Measurements from ENCODE around the gene KIF5C. TPM values are rescaled to one million over a fixed set of nuclear protein-coding genes. Genes with fewer than 3 reads are reported as not detected.

KIF5C gene
- polyA plus RNA-seq, 2 donors: 0.16 to 0.18 TPM

GRCh38 chr2:148900350-148900837, 25.4 kb downstream of the KIF5C start:
- Histone ChIP-seq H3K4me1 (ENCODE audit: control insufficient read depth in 2 of 2, insufficient read depth in 2 of 2, low read length in 1 of 2) (no peaks in the 10 kb centered on the region), H3K27me3 (ENCODE audit: control insufficient read depth in 1 of 2, insufficient read depth in 2 of 2, low read length in 2 of 2) (no peaks in the 10 kb centered on the region), H3K27ac (ENCODE audit: low read depth in 2 of 2, low read length in 1 of 2) (no peak overlapping the region), H3K36me3 (ENCODE audit: control insufficient read depth in 2 of 2, insufficient read depth in 2 of 2, low read length in 1 of 2) (no peaks in the 10 kb centered on the region), H3K4me3 (ENCODE audit: low read depth in 1 of 2, low read length in 2 of 2) (no peak overlapping the region), H3K9me3 (ENCODE audit: control insufficient read depth in 2 of 2, insufficient read depth in 1 of 2, low read depth in 1 of 2, low read length in 1 of 2) (no peaks in the 10 kb centered on the region)
- WGBS, 2 donors: 72 to 75% methylated on average over 2 of the region's 2 CpGs

DNA sequence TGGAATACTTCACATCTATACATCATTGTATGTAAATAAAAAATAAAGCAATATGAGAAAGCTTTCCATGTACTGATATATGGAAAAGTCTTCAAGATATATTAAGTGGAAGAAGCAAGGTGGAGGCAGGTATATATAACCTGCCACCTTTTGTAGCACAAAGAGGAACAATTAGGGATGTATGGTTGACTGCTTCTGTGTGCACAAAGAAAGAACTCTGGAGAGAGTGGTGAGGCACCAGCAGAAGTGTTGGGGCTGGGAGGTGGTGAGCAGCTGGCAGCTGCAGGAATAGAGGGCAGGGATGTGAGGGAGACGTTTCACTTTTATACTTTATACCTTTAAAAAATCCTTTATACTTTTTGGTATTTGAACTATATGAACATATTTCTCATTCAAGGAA, 26.1 kb downstream of the KIF5C start:
- Histone ChIP-seq H3K9me3 (ENCODE audit: control insufficient read depth in 2 of 2, insufficient read depth in 1 of 2, low read depth in 1 of 2, low read length in 1 of 2) (no peaks in the 10 kb centered on the region), H3K4me3 (ENCODE audit: low read depth in 1 of 2, low read length in 2 of 2) (no peak overlapping the region), H3K4me1 (ENCODE audit: control insufficient read depth in 2 of 2, insufficient read depth in 2 of 2, low read length in 1 of 2) (no peaks in the 10 kb centered on the region), H3K36me3 (ENCODE audit: control insufficient read depth in 2 of 2, insufficient read depth in 2 of 2, low read length in 1 of 2) (no peaks in the 10 kb centered on the region), H3K27me3 (ENCODE audit: control insufficient read depth in 1 of 2, insufficient read depth in 2 of 2, low read length in 2 of 2) (no peaks in the 10 kb centered on the region), H3K27ac (ENCODE audit: low read depth in 2 of 2, low read length in 1 of 2) (no peak overlapping the region)
- WGBS, 2 donors: 37 to 45% methylated on average over 1 of the region's 1 CpG

DNA sequence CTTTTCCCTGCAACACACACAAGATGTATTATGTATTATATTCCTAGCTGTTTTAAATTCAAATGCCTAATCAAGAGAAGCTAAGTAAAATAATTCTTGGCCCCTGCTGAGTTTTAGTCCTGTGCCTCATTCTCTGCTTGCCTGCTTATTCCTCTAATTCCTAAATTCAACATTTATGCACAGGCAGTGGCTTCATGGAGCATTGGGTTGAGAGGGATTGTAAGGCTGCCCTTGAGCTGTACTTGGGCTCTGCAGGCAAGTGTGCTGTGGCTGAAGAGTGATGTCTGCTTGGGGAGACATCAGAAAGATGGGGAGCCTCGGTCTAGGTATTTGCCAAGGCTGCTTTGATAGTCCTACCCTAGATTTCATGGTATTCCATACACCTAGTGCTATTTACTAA, 27.8 kb downstream of the KIF5C start:
- H3K36me3 ChIP-seq (ENCODE audit: control insufficient read depth in 2 of 2, insufficient read depth in 2 of 2, low read length in 1 of 2): no peaks in the 10 kb centered on the region
- H3K9me3 ChIP-seq (ENCODE audit: control insufficient read depth in 2 of 2, insufficient read depth in 1 of 2, low read depth in 1 of 2, low read length in 1 of 2): peaks cover 0 to 5% of the 10 kb centered on the region in 2 donors
- WGBS, 2 donors: 74 to 85% methylated on average over 1 of the region's 1 CpG
- no peaks in the 10 kb centered on the region for H3K27me3 ChIP-seq (ENCODE audit: control insufficient read depth in 1 of 2, insufficient read depth in 2 of 2, low read length in 2 of 2)
- peaks cover 0 to 2% of the 10 kb centered on the region in 2 donors for H3K4me1 ChIP-seq (ENCODE audit: control insufficient read depth in 2 of 2, insufficient read depth in 2 of 2, low read length in 1 of 2)
- H3K4me3 ChIP-seq (ENCODE audit: low read depth in 1 of 2, low read length in 2 of 2): no peak overlapping the region
- no peak overlapping the region for H3K27ac ChIP-seq (ENCODE audit: low read depth in 2 of 2, low read length in 1 of 2)

GRCh38 chr2:148903294-148903693, 28.3 kb downstream of the KIF5C start:
- Histone ChIP-seq H3K4me3 (ENCODE audit: low read depth in 1 of 2, low read length in 2 of 2) (no peak overlapping the region), H3K27ac (ENCODE audit: low read depth in 2 of 2, low read length in 1 of 2) (no peak overlapping the region), H3K9me3 (ENCODE audit: control insufficient read depth in 2 of 2, insufficient read depth in 1 of 2, low read depth in 1 of 2, low read length in 1 of 2) (peaks cover 0 to 5% of the 10 kb centered on the region in 2 donors), H3K4me1 (ENCODE audit: control insufficient read depth in 2 of 2, insufficient read depth in 2 of 2, low read length in 1 of 2) (peaks cover 0 to 2% of the 10 kb centered on the region in 2 donors), H3K27me3 (ENCODE audit: control insufficient read depth in 1 of 2, insufficient read depth in 2 of 2, low read length in 2 of 2) (no peaks in the 10 kb centered on the region), H3K36me3 (ENCODE audit: control insufficient read depth in 2 of 2, insufficient read depth in 2 of 2, low read length in 1 of 2) (no peaks in the 10 kb centered on the region)
- 77 to 84% methylated on average over 6 of the region's 6 CpGs for WGBS, 2 donors

DNA sequence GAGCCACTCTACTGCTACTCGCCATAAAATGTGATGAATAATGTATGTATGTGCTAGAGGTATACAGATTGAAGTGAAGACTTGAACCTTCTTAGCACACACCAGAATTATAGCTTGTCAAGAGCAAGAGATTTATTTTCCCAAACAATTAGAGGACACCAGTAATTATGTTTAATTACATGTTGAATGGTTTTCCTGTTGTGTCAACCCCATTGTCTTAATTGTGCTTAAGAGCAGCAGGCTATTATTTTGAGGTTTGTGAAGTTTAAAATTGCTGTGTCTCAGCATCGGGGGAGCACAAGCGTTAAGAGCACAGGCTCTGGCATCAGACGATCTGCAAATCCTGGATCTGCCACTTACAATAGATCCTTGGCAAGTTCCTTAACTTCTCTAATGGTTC, 29.0 kb downstream of the KIF5C start:
- 69 to 82% methylated on average over 4 of the region's 4 CpGs for WGBS, 2 donors
- H3K4me3 ChIP-seq (ENCODE audit: low read depth in 1 of 2, low read length in 2 of 2): no peak overlapping the region
- H3K4me1 ChIP-seq (ENCODE audit: control insufficient read depth in 2 of 2, insufficient read depth in 2 of 2, low read length in 1 of 2): peaks cover 1 to 2% of the 10 kb centered on the region in 2 donors
- H3K27ac ChIP-seq (ENCODE audit: low read depth in 2 of 2, low read length in 1 of 2): no peak overlapping the region
- no peaks in the 10 kb centered on the region for H3K36me3 ChIP-seq (ENCODE audit: control insufficient read depth in 2 of 2, insufficient read depth in 2 of 2, low read length in 1 of 2)
- peaks cover 0 to 5% of the 10 kb centered on the region in 2 donors for H3K9me3 ChIP-seq (ENCODE audit: control insufficient read depth in 2 of 2, insufficient read depth in 1 of 2, low read depth in 1 of 2, low read length in 1 of 2)
- H3K27me3 ChIP-seq (ENCODE audit: control insufficient read depth in 1 of 2, insufficient read depth in 2 of 2, low read length in 2 of 2): no peaks in the 10 kb centered on the region

GRCh38 chr2:148906124-148906523, 31.1 kb downstream of the KIF5C start:
- H3K27ac ChIP-seq (ENCODE audit: low read depth in 2 of 2, low read length in 1 of 2): no peak overlapping the region
- no peaks in the 10 kb centered on the region for H3K27me3 ChIP-seq (ENCODE audit: control insufficient read depth in 1 of 2, insufficient read depth in 2 of 2, low read length in 2 of 2)
- no peaks in the 10 kb centered on the region for H3K36me3 ChIP-seq (ENCODE audit: control insufficient read depth in 2 of 2, insufficient read depth in 2 of 2, low read length in 1 of 2)
- peaks cover 2 to 4% of the 10 kb centered on the region in 2 donors for H3K4me1 ChIP-seq (ENCODE audit: control insufficient read depth in 2 of 2, insufficient read depth in 2 of 2, low read length in 1 of 2)
- 81 to 90% methylated on average over 4 of the region's 4 CpGs for WGBS, 2 donors
- no peak overlapping the region for H3K4me3 ChIP-seq (ENCODE audit: low read depth in 1 of 2, low read length in 2 of 2)
- peaks cover 0 to 5% of the 10 kb centered on the region in 2 donors for H3K9me3 ChIP-seq (ENCODE audit: control insufficient read depth in 2 of 2, insufficient read depth in 1 of 2, low read depth in 1 of 2, low read length in 1 of 2)

GRCh38 chr2:148907085-148907785, 32.2 kb downstream of the KIF5C start:
- Histone ChIP-seq H3K9me3 (ENCODE audit: control insufficient read depth in 2 of 2, insufficient read depth in 1 of 2, low read depth in 1 of 2, low read length in 1 of 2) (peaks cover 0 to 5% of the 10 kb centered on the region in 2 donors), H3K27ac (ENCODE audit: low read depth in 2 of 2, low read length in 1 of 2) (no peak overlapping the region), H3K4me1 (ENCODE audit: control insufficient read depth in 2 of 2, insufficient read depth in 2 of 2, low read length in 1 of 2) (peaks cover 2 to 4% of the 10 kb centered on the region in 2 donors), H3K4me3 (ENCODE audit: low read depth in 1 of 2, low read length in 2 of 2) (no peak overlapping the region), H3K27me3 (ENCODE audit: control insufficient read depth in 1 of 2, insufficient read depth in 2 of 2, low read length in 2 of 2) (no peaks in the 10 kb centered on the region), H3K36me3 (ENCODE audit: control insufficient read depth in 2 of 2, insufficient read depth in 2 of 2, low read length in 1 of 2) (no peaks in the 10 kb centered on the region)
- WGBS, 2 donors: 84 to 91% methylated on average over 5 of the region's 5 CpGs

GRCh38 chr2:148909114-148909513, 34.1 kb downstream of the KIF5C start:
- Histone ChIP-seq H3K4me1 (ENCODE audit: control insufficient read depth in 2 of 2, insufficient read depth in 2 of 2, low read length in 1 of 2) (peaks cover 2 to 4% of the 10 kb centered on the region in 2 donors), H3K27me3 (ENCODE audit: control insufficient read depth in 1 of 2, insufficient read depth in 2 of 2, low read length in 2 of 2) (no peaks in the 10 kb centered on the region), H3K36me3 (ENCODE audit: control insufficient read depth in 2 of 2, insufficient read depth in 2 of 2, low read length in 1 of 2) (no peaks in the 10 kb centered on the region), H3K27ac (ENCODE audit: low read depth in 2 of 2, low read length in 1 of 2) (no peak overlapping the region), H3K4me3 (ENCODE audit: low read depth in 1 of 2, low read length in 2 of 2) (no peak overlapping the region), H3K9me3 (ENCODE audit: control insufficient read depth in 2 of 2, insufficient read depth in 1 of 2, low read depth in 1 of 2, low read length in 1 of 2) (peaks cover 0 to 5% of the 10 kb centered on the region in 2 donors)
- 63 to 72% methylated on average over 8 of the region's 8 CpGs for WGBS, 2 donors

- Histone ChIP-seq H3K4me1 (ENCODE audit: control insufficient read depth in 2 of 2, insufficient read depth in 2 of 2, low read length in 1 of 2) (peaks cover 0 to 6% of the 10 kb centered on the region in 2 donors), H3K36me3 (ENCODE audit: control insufficient read depth in 2 of 2, insufficient read depth in 2 of 2, low read length in 1 of 2) (no peaks in the 10 kb centered on the region), H3K4me3 (ENCODE audit: low read depth in 1 of 2, low read length in 2 of 2) (no peak overlapping the region), H3K9me3 (ENCODE audit: control insufficient read depth in 2 of 2, insufficient read depth in 1 of 2, low read depth in 1 of 2, low read length in 1 of 2) (no peaks in the 10 kb centered on the region), H3K27ac (ENCODE audit: low read depth in 2 of 2, low read length in 1 of 2) (no peak overlapping the region), H3K27me3 (ENCODE audit: control insufficient read depth in 1 of 2, insufficient read depth in 2 of 2, low read length in 2 of 2) (no peaks in the 10 kb centered on the region)
These were observed 38.0 kb downstream of the KIF5C start for GRCh38 chr2:148913061-148913460.

DNA sequence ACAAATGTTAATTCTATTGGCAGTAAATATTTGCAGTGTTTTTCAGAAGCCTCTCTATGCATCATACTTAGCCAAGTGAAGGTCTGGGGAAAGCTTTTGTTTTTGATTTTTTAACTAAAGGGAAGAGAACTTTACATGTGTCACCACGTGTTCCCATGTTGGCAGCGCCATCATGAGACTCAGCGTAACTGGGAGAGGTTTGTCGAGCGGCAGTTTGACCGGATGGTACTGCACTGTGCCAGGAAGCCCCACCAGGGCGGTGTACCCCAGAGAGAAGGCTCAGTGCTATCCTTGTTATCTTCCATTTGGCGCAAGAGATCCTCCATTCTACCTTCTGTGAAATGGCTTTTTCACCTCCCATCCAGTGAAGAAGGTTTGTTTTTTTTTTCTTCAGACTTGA, 38.5 kb downstream of the KIF5C start:
- no peaks in the 10 kb centered on the region for H3K27me3 ChIP-seq (ENCODE audit: control insufficient read depth in 1 of 2, insufficient read depth in 2 of 2, low read length in 2 of 2)
- H3K9me3 ChIP-seq (ENCODE audit: control insufficient read depth in 2 of 2, insufficient read depth in 1 of 2, low read depth in 1 of 2, low read length in 1 of 2): no peaks in the 10 kb centered on the region
- 90 to 95% methylated on average over 8 of the region's 8 CpGs for WGBS, 2 donors
- no peak overlapping the region for H3K4me3 ChIP-seq (ENCODE audit: low read depth in 1 of 2, low read length in 2 of 2)
- H3K4me1 ChIP-seq (ENCODE audit: control insufficient read depth in 2 of 2, insufficient read depth in 2 of 2, low read length in 1 of 2): peaks cover 0 to 6% of the 10 kb centered on the region in 2 donors
- no peaks in the 10 kb centered on the region for H3K36me3 ChIP-seq (ENCODE audit: control insufficient read depth in 2 of 2, insufficient read depth in 2 of 2, low read length in 1 of 2)
- no peak overlapping the region for H3K27ac ChIP-seq (ENCODE audit: low read depth in 2 of 2, low read length in 1 of 2)

Measured in esophagus (tissue), 2 donors.